Gastroesophageal sphincter (tissue), 4 donors: Measurements from ENCODE around the gene ZGPAT. TPM values are rescaled to one million over a fixed set of nuclear protein-coding genes. Genes with fewer than 3 reads are reported as not detected.

Experiments used
- ATAC-seq: fragments of 150-250 bp; one replicate; pipeline ENCODE4 v1.9.1; 2016; ENCODE audit warnings: mild to moderate bottlenecking, moderate library complexity
- H3K27ac ChIP-seq, 4 donors: fragments of 200-600 bp; sonication (generic) in 3 of 4; 1 replicate in 3 of 4; 2 replicates in 1 of 4; pipeline ENCODE4 v1.5.1; 2016 to 2019
- H3K27me3 ChIP-seq: fragments of 200-600 bp; sonication (generic); one replicate; pipeline ENCODE4 v1.5.1; 2019
- H3K36me3 ChIP-seq, 2 donors: fragments of 200-600 bp; sonication (generic); one replicate each; pipeline ENCODE4 v1.5.1; 2019; ENCODE audit warnings: control low read depth in 1 of 2
- H3K4me1 ChIP-seq, 3 donors: fragments of 200-600 bp; sonication (generic); 1 replicate in 2 of 3; 2 replicates in 1 of 3; pipeline ENCODE4 v1.5.1; 2016 to 2019; ENCODE audit warnings: control low read depth in 2 of 3
- H3K4me3 ChIP-seq, 2 donors: fragments of 200-600 bp; sonication (generic); one replicate each; pipeline ENCODE4 v1.5.1; 2019; ENCODE audit warnings: mild to moderate bottlenecking in 1 of 2, moderate library complexity in 1 of 2
- H3K9me3 ChIP-seq, 3 donors: fragments of 200-600 bp; sonication (generic); one replicate each; pipeline ENCODE4 v1.5.1; 2017 to 2019; ENCODE audit warnings: control low read depth in 2 of 3
- CTCF ChIP-seq, 4 experiments: fragments of 200-600 bp in 2 of 4; fragments of 450-650 bp in 2 of 4; sonication (generic) in 1 of 4; IDR thresholded peaks; one replicate each; pipeline ENCODE4 v1.5.1; 2017 to 2019; ENCODE audit warnings: antibody characterized with exemption in 4 of 4, mild to moderate bottlenecking in 2 of 4, moderate library complexity in 2 of 4
- EP300 ChIP-seq: sonication (generic); formaldehyde crosslinking; IDR thresholded peaks from one replicate; pipeline ENCODE4 v1.6.1; 2017; ENCODE audit warnings: antibody characterized with exemption, mild to moderate bottlenecking
- POLR2A ChIP-seq, 2 donors: fragments of 450-650 bp; IDR thresholded peaks; one replicate each; pipeline ENCODE4 v1.6.1; 2017; ENCODE audit warnings: antibody characterized with exemption in 2 of 2, mild to moderate bottlenecking in 2 of 2, moderate library complexity in 1 of 2
- POLR2AphosphoS5 ChIP-seq: sonication (generic); formaldehyde crosslinking; IDR thresholded peaks from one replicate; pipeline ENCODE4 v1.6.1; 2017; ENCODE audit warnings: antibody characterized with exemption
- WGBS, 2 donors: methylation state at CpG; one replicate each; pipeline ENCODE4 v1.1.5; 2018; ENCODE audit warnings: low coverage in 1 of 2; 5-methylcytosine and 5-hydroxymethylcytosine counted together
- total RNA-seq, 4 donors: library from RNA; depleted of rRNA; stranded (reverse); fragments of >200 nt; gene quantifications; one replicate each; pipeline ENCODE4 v1.1.0, GENCODE V29; 2016

The ZGPAT gene
- total RNA-seq, 4 donors from 2014 or later = 21.7 to 51.7 (median 32.9) TPM

- ATAC-seq = no peak
- TF ChIP-seq POLR2AphosphoS5 (no peak), CTCF (IDR thresholded peaks at IDR 0.05) (no peak), EP300 (no peak), POLR2A (IDR thresholded peaks at IDR 0.05) (no peak)
- Histone ChIP-seq H3K36me3 (no peaks in the 10 kb centered on the region), H3K4me3 (no peak overlapping the region), H3K27ac (no peak overlapping the region), H3K27me3 (no peaks in the 10 kb centered on the region), H3K9me3 (no peaks in the 10 kb centered on the region), H3K4me1 (peaks cover 0 to 7% (median 0%) of the 10 kb centered on the region in 3 donors)
- WGBS, 2 donors = 87 to 91% methylated on average over 11 to 14 of the region's 14 CpGs
Observed at GRCh38 chr20:63781181-63781580, 73.3 kb downstream of the ZGPAT start.

GRCh38 chr20:63782051-63782471 is 74.2 kb downstream of the ZGPAT start:
- 77 to 89% methylated on average over 3 to 7 of the region's 18 CpGs for WGBS, 2 donors
- ATAC-seq = no peak
- Histone ChIP-seq H3K27ac (no peak overlapping the region), H3K27me3 (no peaks in the 10 kb centered on the region), H3K4me3 (no peak overlapping the region), H3K36me3 (no peaks in the 10 kb centered on the region), H3K4me1 (peaks cover 0 to 12% (median 0%) of the 10 kb centered on the region in 3 donors), H3K9me3 (no peaks in the 10 kb centered on the region)
- TF ChIP-seq POLR2A (IDR thresholded peaks at IDR 0.05) = no peak
- TF ChIP-seq POLR2AphosphoS5 = no peak
- TF ChIP-seq EP300 = no peak
- no peak for TF ChIP-seq CTCF (IDR thresholded peaks at IDR 0.05)

- Histone ChIP-seq H3K36me3 (peaks cover 0 to 4% of the 10 kb centered on the region in 2 donors), H3K9me3 (no peaks in the 10 kb centered on the region), H3K4me1 (peaks cover 0 to 12% (median 0%) of the 10 kb centered on the region in 3 donors), H3K27me3 (no peaks in the 10 kb centered on the region), H3K27ac (no peak overlapping the region), H3K4me3 (no peak overlapping the region)
- no peak for TF ChIP-seq POLR2A (IDR thresholded peaks at IDR 0.05)
- no peak for TF ChIP-seq POLR2AphosphoS5
- TF ChIP-seq EP300 = no peak
- TF ChIP-seq CTCF (IDR thresholded peaks at IDR 0.05) = no peak
- WGBS, 2 donors = no CpG with 5 or more reads among the region's 12 CpGs
- no peak for ATAC-seq
Observed at GRCh38 chr20:63782521-63782971, 74.7 kb downstream of the ZGPAT start.

- no peak for ATAC-seq
- H3K27ac ChIP-seq = no peak overlapping the region
- TF ChIP-seq POLR2AphosphoS5 (no peak), EP300 (no peak), CTCF (IDR thresholded peaks at IDR 0.05) (no peak), POLR2A (IDR thresholded peaks at IDR 0.05) (no peak)
Observed at GRCh38 chr20:63783970-63784369, 76.1 kb downstream of the ZGPAT start.

GRCh38 chr20:63785691-63786131 is 77.9 kb downstream of the ZGPAT start:
- no peaks in the 10 kb centered on the region for H3K27me3 ChIP-seq
- WGBS, 2 donors = 44 to 64% methylated on average over 6 to 9 of the region's 14 CpGs
- ATAC-seq = no peak

More at GRCh38 chr20:63783970-63784369, 76.1 kb downstream of the ZGPAT start:
- no peak overlapping the region for H3K4me3 ChIP-seq
- no peaks in the 10 kb centered on the region for H3K9me3 ChIP-seq
- H3K27me3 ChIP-seq = no peaks in the 10 kb centered on the region
- 100% methylated on average over 1 of the region's 16 CpGs; no CpG with 5 or more reads in 1 of the 2 donors for WGBS, 2 donors
- peaks cover 0 to 16% of the 10 kb centered on the region in 2 donors for H3K36me3 ChIP-seq
- peaks cover 0 to 12% (median 0%) of the 10 kb centered on the region in 3 donors for H3K4me1 ChIP-seq

More at GRCh38 chr20:63785691-63786131, 77.9 kb downstream of the ZGPAT start:
- TF ChIP-seq POLR2AphosphoS5 (no peak), EP300 (no peak), CTCF (IDR thresholded peaks at IDR 0.05) (no peak), POLR2A (IDR thresholded peaks at IDR 0.05) (no peak)
- no peak overlapping the region for H3K4me3 ChIP-seq
- H3K27ac ChIP-seq = peak overlapping the region in 1 of 4 donors; percentile 11
- H3K4me1 ChIP-seq = peaks cover 0 to 12% (median 0%) of the 10 kb centered on the region in 3 donors
- no peaks in the 10 kb centered on the region for H3K9me3 ChIP-seq
- peaks cover 0 to 34% of the 10 kb centered on the region in 2 donors for H3K36me3 ChIP-seq
